K562 (cell line): ENCODE data around the gene PHACTR3. TPM values are rescaled to one million over a fixed set of nuclear protein-coding genes. Genes with fewer than 3 reads are reported as not detected.

Experiments
- ATAC-seq: fragments of 200-7000 bp; cut with Tn5 transposase; 3 replicates; pipeline ENCODE4 v1.9.1; 2020; ENCODE audit warnings: moderate library complexity
- BruUV-seq: library from RNA; stranded (reverse); fragments of 400-500 nt; replicated peaks from 2 replicates; lab custom pipeline; 2021; lab: Mats Ljungman, UMichigan
- CTCF ChIA-PET: fragments of 300-600 bp; formaldehyde crosslinking; extraction: SDS; loops from one replicate; lab custom pipeline; 2021; ENCODE audit warnings: low intra/inter-chr PET ratio; lab: Yijun Ruan, JAX
- POLR2A ChIA-PET: fragments of 300-600, 350-650 bp; sonication (Branson Sonifier 250); formaldehyde crosslinking; extraction: SDS; loops from one replicate; lab custom pipeline; 2021; ENCODE audit warnings: antibody characterized with exemption, inconsistent platforms; lab: Yijun Ruan, JAX
- DNase-seq, 4 experiments: peaks; one replicate each; pipeline versions ENCODE4 v3.0.0 to v3.0.0-alpha.2; 2011 to 2018; ENCODE audit warnings: low spot score in 3 of 4, mixed read lengths in 3 of 4; ENCODE audit errors: extremely low read depth in 1 of 4
- FAIRE-seq: peaks from 2 replicates; lab custom pipeline; 2011; peaks lifted over from hg19 to GRCh38; lab: Jason Lieb, UNC
- H2AFZ ChIP-seq: 2 replicates; pipeline ENCODE4 v1.6.0; 2011; ENCODE audit warnings: low read depth, low read length, control low read depth, inconsistent platforms
- H3K27ac ChIP-seq: fragments of 200-600 bp; 3 replicates; pipeline ENCODE4 v1.8.0; 2011; ENCODE audit warnings: low read depth, mild to moderate bottlenecking, control low read depth, inconsistent platforms, low read length, moderate library complexity, mixed read lengths; ENCODE audit errors: extremely low read depth
- H3K27me3 ChIP-seq, 2 experiments: fragments of 300-600 bp in 1 of 2; 2 replicates in 1 of 2; 3 replicates in 1 of 2; pipeline versions ENCODE4 v1.6.0 to v1.8.0; 2011; ENCODE audit warnings: inconsistent platforms in 2 of 2, low read length in 2 of 2, mild to moderate bottlenecking in 1 of 2, mixed read lengths in 1 of 2, moderate library complexity in 1 of 2; ENCODE audit not compliant: control insufficient read depth in 2 of 2, insufficient read depth in 2 of 2
- H3K36me3 ChIP-seq: fragments of 300-600 bp; 3 replicates; pipeline ENCODE4 v1.8.0; 2011; ENCODE audit warnings: mild to moderate bottlenecking, low read length, inconsistent platforms; ENCODE audit not compliant: control insufficient read depth, insufficient read depth
- H3K4me1 ChIP-seq, 2 experiments: fragments of 200-600 bp in 1 of 2; replicated peaks in 1 of 2; 2 replicates in 1 of 2; 3 replicates in 1 of 2; pipeline versions ENCODE4 v1.5.1 to v1.8.0; 2011; ENCODE audit warnings: inconsistent platforms in 2 of 2, low read length in 2 of 2, mild to moderate bottlenecking in 1 of 2, mixed read lengths in 1 of 2, moderate library complexity in 1 of 2; ENCODE audit not compliant: control insufficient read depth in 2 of 2, insufficient read depth in 2 of 2
- H3K4me2 ChIP-seq: 2 replicates; pipeline ENCODE4 v1.6.1; 2011; ENCODE audit warnings: low read length, control low read depth, inconsistent platforms, mixed read lengths; ENCODE audit not compliant: insufficient read depth
- H3K4me3 ChIP-seq: fragments of 200-600 bp; sonication (generic), shearing (Covaris generic); 2 replicates; pipeline ENCODE4 v1.5.1; 2016; ENCODE audit warnings: control low read depth, inconsistent platforms
- H3K79me2 ChIP-seq: fragments of 200-600 bp; 3 replicates; pipeline ENCODE4 v1.8.0; 2011; ENCODE audit warnings: low read length, inconsistent platforms; ENCODE audit not compliant: control insufficient read depth, insufficient read depth
- H3K9ac ChIP-seq, 2 experiments: 2 replicates each; pipeline versions ENCODE4 v1.6.0 to v1.6.1; 2011; ENCODE audit warnings: low read depth in 2 of 2, low read length in 2 of 2, control low read depth in 1 of 2, inconsistent platforms in 1 of 2, mild to moderate bottlenecking in 1 of 2, mixed read lengths in 1 of 2; ENCODE audit not compliant: insufficient read depth in 1 of 2
- H3K9me1 ChIP-seq: one replicate; pipeline ENCODE4 v1.6.0; 2011; ENCODE audit warnings: inconsistent platforms, mild to moderate bottlenecking, low read length, moderate library complexity; ENCODE audit not compliant: control insufficient read depth, insufficient read depth
- H3K9me3 ChIP-seq: replicated peaks from 2 replicates; pipeline ENCODE4 v1.5.1; 2011; ENCODE audit warnings: low read depth, low read length, inconsistent platforms; ENCODE audit not compliant: control insufficient read depth, insufficient read depth
- H4K20me1 ChIP-seq: replicated peaks from 2 replicates; pipeline ENCODE4 v1.6.1; 2011; ENCODE audit warnings: low read length, inconsistent platforms, mixed read lengths; ENCODE audit not compliant: control insufficient read depth, insufficient read depth
- HLTF ChIP-seq: fragments of 450-650 bp; IDR thresholded peaks from 2 replicates; pipeline ENCODE4 v1.6.1; 2016
- RUNX1 ChIP-seq: sonication (generic); IDR thresholded peaks from 2 replicates; pipeline ENCODE4 v1.6.1; 2016; ENCODE audit warnings: antibody characterized with exemption, low read depth
- SMARCA5 ChIP-seq: fragments of 450-650 bp; IDR thresholded peaks from 2 replicates; pipeline ENCODE4 v1.6.1; 2016
- ZNF316 ChIP-seq: fragments of 450-650 bp; IDR thresholded peaks from 2 replicates; pipeline ENCODE4 v1.6.1; 2016
- ZNF592 ChIP-seq: fragments of 450-650 bp; IDR thresholded peaks from 2 replicates; pipeline ENCODE4 v1.6.1; 2017; ENCODE audit warnings: antibody characterized with exemption, mild to moderate bottlenecking
- WGBS: fragments of 100-300 bp; shearing (Covaris generic); methylation state at CpG from one replicate; pipeline ENCODE4 v1.1.6; 2016; ENCODE audit warnings: low coverage, mixed read lengths; ENCODE audit not compliant: insufficient coverage; ENCODE audit errors: missing lambda C conversion rate; 5-methylcytosine and 5-hydroxymethylcytosine counted together
- in situ Hi-C: fragments of 300-500 bp; cut with MboI; formaldehyde crosslinking; loops from 4 replicates; pipeline ENCODE4 v1.15.0; 2018; ENCODE audit warnings: inconsistent platforms, mixed read lengths
- intact Hi-C: fragments of 100-400 bp; cut with micrococcal nuclease; formaldehyde crosslinking; loops from 2 replicates; pipeline ENCODE4 v1.14.2; 2022
- polyA plus RNA-seq, 8 experiments: library from polyadenylated mRNA; depleted of rRNA in 4 of 8; stranded (reverse) in 5 of 8; unstranded in 3 of 8; fragments of >200 nt; fragmentation: Nextera tagmentation in 2 of 8; fragmentation: Illumina TruSeq in 1 of 8; extraction: Ambion mirVana in 2 of 8; extraction: Trizol in 1 of 8; gene quantifications; 2 replicates each; pipeline versions ENCODE4 v1.2.1 to v1.2.3, GENCODE V29; 2011 to 2014; ENCODE audit warnings: inconsistent platforms in 1 of 8, missing spikeins in 1 of 8
- total RNA-seq, 7 experiments: library from RNA; depleted of rRNA in 6 of 7; stranded (reverse); fragments of >200 nt in 6 of 7; fragmentation: Illumina TruSeq in 2 of 7; extraction: Trizol in 2 of 7; gene quantifications; 2 replicates each; pipeline versions ENCODE4 v1.2.1 to v1.2.3, GENCODE V29; 2011 to 2021; ENCODE audit warnings: low replicate concordance in 1 of 7

PHACTR3 gene
- total and polyA plus RNA-seq, 9 of the 15 experiments (the other 6 are each of a cell fraction or from before 2014, with no cell fraction given) = not detected

GRCh38 chr20:59738851-59739250 is 134.5 kb downstream of the PHACTR3 start (continued):
- no peak for TF ChIP-seq ZNF592
- TF ChIP-seq SMARCA5 = no peak
- TF ChIP-seq HLTF = no peak

- BruUV-seq = no TSS peak
- no peaks in the 10 kb centered on the region for H3K79me2 ChIP-seq
- POLR2A ChIA-PET = no interaction called here
- H3K9me1 ChIP-seq = no peaks in the 10 kb centered on the region
- TF ChIP-seq ZNF316 = no peak
- no peak for TF ChIP-seq RUNX1
- H3K27me3 ChIP-seq = peaks cover 3 to 15% of the 10 kb centered on the region in 2 experiments; a peak in 2 of 5 replicates
- CTCF ChIA-PET = no interaction called here
- FAIRE-seq = no peak
- no peak for ATAC-seq
- no peak for DNase-seq
- H4K20me1 ChIP-seq = 0 out of 2 replicates have a peak, but pooled peaks cover 4% of the 10 kb centered on the region
- H3K4me1 ChIP-seq = no peaks in the 10 kb centered on the region
- no peak overlapping the region for H3K27ac ChIP-seq
- no peaks in the 10 kb centered on the region for H3K9me3 ChIP-seq
- no peak overlapping the region for H3K9ac ChIP-seq
- intact Hi-C loops (no loop called here), in situ Hi-C loops (no loop called here)
- H3K36me3 ChIP-seq = no peaks in the 10 kb centered on the region
- H3K4me2 ChIP-seq = no peak overlapping the region
- H3K4me3 ChIP-seq = no peak overlapping the region
- H2AFZ ChIP-seq = no peak overlapping the region
- 0% methylated on average over 7 of the region's 7 CpGs for WGBS
These were observed 136.3 kb downstream of the PHACTR3 start for GRCh38 chr20:59740621-59741020.
